Kidney tubule cell (primary cell): ENCODE measurements around the gene SHROOM3.

Experiments used
- DNase-seq: peaks from one replicate; pipeline ENCODE4 v3.0.0-alpha.2; 2018; ENCODE audit warnings: low spot score

The SHROOM3 gene

DNA sequence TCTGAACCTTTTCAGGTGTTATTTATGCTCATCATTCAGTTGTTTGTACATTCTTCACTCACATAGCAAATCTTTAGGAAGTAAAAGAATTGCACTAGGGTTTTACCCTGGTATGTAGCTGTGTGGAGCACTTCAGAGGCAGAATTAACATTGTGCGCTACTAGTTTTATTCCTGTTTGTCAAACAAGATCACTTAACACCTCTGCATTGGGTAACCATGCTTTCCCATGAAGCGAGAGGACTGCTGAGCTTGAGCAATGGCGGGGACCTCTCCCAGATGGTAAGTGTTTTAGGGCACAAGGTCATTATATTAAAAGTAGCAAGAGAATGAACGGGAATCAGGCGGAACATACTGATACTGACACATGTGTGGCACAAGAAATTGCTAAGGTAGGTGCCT lies 59.2 kb downstream of the SHROOM3 start:
- DNase-seq: no peak

- no peak for DNase-seq
Observed at GRCh38 chr4:76494871-76495590, 60.0 kb downstream of the SHROOM3 start.

DNA sequence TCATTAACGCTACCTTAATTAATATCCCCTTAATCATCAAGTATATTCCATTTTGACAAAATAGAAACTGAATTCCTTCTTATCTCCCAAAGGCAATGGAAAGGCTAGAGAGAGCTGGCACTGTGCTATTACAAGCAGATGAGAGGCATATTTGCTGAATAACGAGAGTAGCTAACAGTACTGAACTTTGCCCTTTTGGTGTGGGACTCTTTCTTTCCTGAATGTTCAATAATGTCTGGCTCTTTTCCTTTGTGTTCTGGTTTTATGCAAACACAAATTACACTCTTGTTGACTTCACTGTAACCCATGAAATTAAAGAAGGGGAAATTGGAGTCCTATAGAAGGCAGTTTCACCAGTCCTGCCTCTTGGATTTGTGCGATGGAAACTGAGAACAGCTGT lies 63.5 kb downstream of the SHROOM3 start:
- DNase-seq: no peak

DNA sequence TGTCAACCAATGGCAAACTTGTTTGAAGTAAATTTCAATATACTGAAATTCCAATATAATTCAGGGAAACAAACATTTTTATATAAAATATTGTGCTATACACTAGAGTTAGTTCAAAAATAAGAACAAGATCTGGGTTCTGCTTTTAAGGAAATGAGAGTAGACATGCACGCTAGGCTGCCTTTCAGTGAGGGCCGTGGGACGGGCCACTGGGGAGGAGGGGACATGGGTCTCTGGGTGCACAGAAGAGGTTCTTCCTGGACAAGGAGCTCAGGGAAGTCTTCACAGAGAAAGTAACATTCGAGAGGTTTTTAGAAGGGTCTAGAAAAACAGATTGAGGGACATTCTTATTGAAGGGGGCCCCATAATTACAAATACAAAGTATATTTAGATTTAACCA lies 64.4 kb downstream of the SHROOM3 start:
- no peak for DNase-seq

- DNase-seq: no peak
Observed at GRCh38 chr4:76502886-76503285, 67.9 kb downstream of the SHROOM3 start.

GRCh38 chr4:76504613-76505465 lies 69.8 kb downstream of the SHROOM3 start:
- peak; percentile 68 for DNase-seq

DNA sequence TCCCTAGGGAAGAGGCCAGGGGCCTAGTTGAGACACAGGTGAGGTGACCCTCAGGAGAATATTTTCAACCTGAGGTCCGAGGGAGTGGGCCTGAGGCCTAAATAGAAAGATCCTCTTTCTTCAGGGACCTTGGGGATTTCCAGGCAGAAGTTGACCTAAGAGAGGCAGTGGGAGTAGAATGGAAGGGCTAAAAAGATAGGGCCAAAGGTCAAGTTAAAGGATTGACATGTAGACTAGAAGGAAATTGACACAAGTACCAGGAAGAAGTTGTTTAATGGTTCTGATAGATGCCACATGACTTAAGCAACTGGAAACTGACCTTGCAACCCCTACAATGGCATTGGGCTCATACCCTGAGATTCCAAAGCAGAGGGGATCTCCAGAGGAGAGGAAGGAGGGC lies 76.9 kb downstream of the SHROOM3 start:
- peak; percentile 10 for DNase-seq

- peak; percentile 31 for DNase-seq
Observed at GRCh38 chr4:76513482-76513881, 78.5 kb downstream of the SHROOM3 start.

- no peak for DNase-seq
Observed at GRCh38 chr4:76514087-76514486, 79.1 kb downstream of the SHROOM3 start.

DNA sequence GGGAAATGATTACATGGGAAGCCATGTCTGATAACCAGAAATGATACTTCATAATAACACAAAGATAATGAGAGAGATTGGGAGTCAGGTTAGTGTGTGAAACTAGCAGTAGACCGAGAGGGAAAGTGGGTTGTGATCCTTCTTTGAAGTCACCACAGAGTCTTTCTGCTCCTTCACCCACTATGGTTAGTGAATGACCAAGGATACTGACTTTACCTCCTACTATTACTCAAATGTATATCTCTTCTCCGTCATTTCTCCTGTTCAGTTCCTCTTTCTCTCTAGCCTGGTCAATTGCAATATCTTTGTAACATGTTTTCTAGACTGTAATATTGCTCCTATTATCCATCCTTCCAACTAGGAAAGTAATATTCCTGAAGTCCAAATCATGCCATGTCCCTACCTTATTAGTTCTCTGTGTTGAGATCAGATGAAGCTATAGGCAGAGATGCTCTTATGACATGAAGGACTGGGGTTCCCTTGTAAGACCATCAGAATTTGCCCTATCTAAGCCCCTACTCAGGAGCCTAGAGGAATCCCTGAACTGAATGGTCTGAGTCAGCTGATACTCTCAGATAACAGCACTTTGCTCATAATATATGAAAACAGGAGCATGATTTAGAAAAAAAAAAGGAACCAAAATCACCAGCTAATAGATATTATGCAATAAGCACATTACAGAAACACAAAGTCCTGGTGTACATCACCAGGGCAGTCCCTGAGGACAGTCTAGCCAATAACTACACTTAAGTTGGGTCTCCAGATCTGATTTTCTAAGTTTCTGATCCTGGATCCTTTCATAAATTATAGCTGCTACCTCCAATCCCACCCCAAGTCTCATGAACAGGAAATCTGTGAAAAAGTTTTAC lies 81.2 kb downstream of the SHROOM3 start:
- no peak for DNase-seq

GRCh38 chr4:76518241-76518640 lies 83.2 kb downstream of the SHROOM3 start:
- no peak for DNase-seq

DNA sequence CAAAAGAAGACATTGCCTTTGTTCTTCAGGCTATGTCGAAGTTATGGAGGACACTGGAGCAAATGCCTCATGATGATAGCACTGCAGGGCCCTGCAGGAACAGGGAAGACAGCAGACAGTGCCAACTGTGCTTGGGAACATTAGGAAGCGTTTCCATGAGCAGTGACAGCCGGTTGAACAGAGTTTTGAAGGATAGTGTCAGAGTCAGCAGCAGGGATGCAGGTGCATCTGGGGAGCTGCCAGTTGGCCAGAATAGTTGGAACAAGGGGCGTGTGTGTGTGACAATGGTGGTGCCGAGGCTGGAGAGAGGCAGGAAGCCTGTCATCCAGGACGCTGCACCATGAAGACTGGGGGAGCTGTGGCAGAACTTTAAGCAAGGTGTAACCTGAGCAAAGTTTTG lies 88.6 kb downstream of the SHROOM3 start:
- no peak for DNase-seq

DNA sequence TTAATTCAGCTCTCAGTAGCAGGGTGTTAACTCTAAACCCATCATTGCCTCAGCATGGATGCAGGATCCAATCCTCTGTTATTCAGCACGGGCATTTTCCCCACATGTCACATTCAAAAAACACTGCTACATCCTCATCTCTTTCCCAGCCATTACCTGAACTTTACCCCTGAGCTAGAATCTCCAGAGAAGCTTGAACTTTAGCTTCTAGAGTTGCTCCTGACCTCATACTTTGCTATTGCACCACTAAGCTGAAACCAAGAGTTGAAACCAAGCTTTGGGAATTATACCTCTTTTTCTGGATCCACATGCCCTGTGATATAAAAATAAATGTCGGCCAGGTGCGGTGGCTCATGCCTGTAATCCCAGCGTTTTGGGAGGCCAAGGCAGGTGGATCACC lies 90.7 kb downstream of the SHROOM3 start:
- no peak for DNase-seq

- peak; percentile 67 for DNase-seq
Observed at GRCh38 chr4:76526585-76526990, 91.6 kb downstream of the SHROOM3 start.

- no peak for DNase-seq
Observed at GRCh38 chr4:76527666-76528065, 92.6 kb downstream of the SHROOM3 start.

DNA sequence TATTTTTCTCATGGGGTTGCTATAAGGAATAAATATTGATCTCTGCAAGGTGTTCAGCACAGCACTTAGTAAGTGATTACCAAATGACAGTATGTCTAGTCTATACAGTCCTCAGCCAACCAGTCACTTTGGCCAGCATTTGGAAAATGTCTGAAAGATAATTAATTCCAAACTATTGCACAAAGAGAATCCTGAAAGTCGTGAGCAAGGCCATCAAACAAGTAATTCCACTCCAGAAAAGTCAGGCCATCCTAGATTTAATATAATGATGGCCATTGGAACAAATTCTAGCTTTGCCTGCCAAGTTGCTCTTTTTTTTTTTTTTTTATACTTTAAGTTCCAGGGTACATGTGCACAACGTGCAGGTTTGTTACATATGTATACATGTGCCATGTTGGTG lies 96.6 kb downstream of the SHROOM3 start:
- DNase-seq: no peak

DNA sequence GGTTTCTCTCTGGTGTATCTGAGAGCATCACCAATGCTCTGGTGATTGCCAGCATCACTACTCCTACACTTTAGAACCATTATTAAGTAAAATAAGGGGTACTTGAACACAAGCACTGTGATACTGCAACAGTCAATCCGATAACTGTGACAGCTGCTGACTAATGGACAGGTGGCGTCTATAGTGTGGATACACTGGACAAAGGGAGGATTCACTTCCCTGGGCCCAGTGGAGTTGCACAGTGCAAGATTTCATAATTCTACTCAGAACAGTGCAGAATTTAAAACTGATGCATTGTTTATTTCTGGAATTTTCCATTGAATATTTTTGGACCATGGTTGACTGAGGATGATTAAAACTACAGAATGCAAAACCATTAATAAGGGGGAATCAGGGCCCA lies 97.8 kb downstream of the SHROOM3 start:
- no peak for DNase-seq

- DNase-seq: no peak
Observed at GRCh38 chr4:76533314-76533713, 98.3 kb downstream of the SHROOM3 start.

DNA sequence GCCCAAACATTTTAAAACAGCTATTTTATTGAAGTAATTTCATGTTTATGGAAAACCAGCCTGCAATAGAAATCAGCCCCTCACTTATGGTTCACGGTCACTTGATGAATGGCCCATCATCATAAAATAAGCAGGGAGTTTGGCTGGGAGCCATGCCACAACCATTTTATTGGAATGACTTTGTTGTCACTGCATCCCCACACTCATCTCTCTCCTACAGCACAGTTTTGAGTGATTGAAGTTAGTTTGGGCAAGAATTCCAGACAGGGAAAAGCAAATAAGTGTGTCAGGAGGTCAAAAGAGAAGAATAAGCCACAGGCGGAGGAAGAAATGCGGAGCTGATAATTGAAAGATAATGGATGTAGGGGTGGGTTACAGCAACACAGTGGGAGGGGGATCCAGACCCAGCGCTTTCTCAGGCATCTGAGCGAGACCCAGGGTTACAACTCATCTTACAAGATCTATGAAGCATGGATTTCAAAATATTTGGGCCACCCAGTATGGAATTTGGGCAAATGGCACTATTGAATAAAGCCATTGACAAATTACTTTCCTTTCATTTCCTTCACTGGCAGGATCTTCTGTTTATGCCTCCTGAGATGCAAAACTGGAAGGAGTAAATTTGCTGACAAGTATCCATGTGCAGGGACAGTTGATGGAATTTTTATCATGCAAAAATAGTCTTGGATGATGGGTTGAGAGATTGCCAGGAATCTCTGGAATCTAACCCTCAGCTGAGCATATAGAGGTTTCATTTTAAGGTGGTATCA lies 100.8 kb downstream of the SHROOM3 start:
- peak; percentile 78 for DNase-seq

- DNase-seq: no peak
Observed at GRCh38 chr4:76536373-76536689, 101.3 kb downstream of the SHROOM3 start.

- no peak for DNase-seq
Observed at GRCh38 chr4:76538296-76538695, 103.3 kb downstream of the SHROOM3 start.

GRCh38 chr4:76539979-76540378 lies 105.0 kb downstream of the SHROOM3 start:
- DNase-seq: peak; percentile 82
